Measurements from ENCODE around the gene LYL1. TPM values are rescaled to one million over a fixed set of nuclear protein-coding genes. Genes with fewer than 3 reads are reported as not detected.

Gene LYL1
- total and polyA plus RNA-seq, 2 of the 13 experiments (the other 11 are each of a cell fraction or from before 2014, with no cell fraction given), result 0.75 to 0.92 TPM

GRCh38 chr19:13150187-13150930 is 47.7 kb upstream of the LYL1 start, which contains the start of the genes IER2 and STX10 (continued):
- TF ChIP-seq, protein P1, sequence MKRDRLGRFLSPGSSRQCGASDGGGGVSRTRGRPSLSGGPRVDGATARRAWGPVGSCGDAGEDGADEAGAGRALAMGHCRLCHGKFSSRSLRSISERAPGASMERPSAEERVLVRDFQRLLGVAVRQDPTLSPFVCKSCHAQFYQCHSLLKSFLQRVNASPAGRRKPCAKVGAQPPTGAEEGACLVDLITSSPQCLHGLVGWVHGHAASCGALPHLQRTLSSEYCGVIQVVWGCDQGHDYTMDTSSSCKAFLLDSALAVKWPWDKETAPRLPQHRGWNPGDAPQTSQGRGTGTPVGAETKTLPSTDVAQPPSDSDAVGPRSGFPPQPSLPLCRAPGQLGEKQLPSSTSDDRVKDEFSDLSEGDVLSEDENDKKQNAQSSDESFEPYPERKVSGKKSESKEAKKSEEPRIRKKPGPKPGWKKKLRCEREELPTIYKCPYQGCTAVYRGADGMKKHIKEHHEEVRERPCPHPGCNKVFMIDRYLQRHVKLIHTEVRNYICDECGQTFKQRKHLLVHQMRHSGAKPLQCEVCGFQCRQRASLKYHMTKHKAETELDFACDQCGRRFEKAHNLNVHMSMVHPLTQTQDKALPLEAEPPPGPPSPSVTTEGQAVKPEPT (CRISPR knock-in tag; IDR thresholded peaks at IDR 0.05; ENCODE audit: low read depth), result no peak
- TF ChIP-seq SP1 (IDR thresholded peaks at IDR 0.05) (no peak), SP1 (CRISPR knock-in tag; IDR thresholded peaks at IDR 0.05) (peak; percentile 96), ATF7 (IDR thresholded peaks at IDR 0.05) (no peak), ATF7 (CRISPR knock-in tag; IDR thresholded peaks at IDR 0.05) (no peak), REXO4 (CRISPR knock-in tag; IDR thresholded peaks at IDR 0.05; ENCODE audit: borderline replicate concordance) (no peak), ZNF441 (CRISPR knock-in tag; IDR thresholded peaks at IDR 0.05; ENCODE audit: borderline replicate concordance) (peak; percentile 44; the same call in 1 of the 2 replicates), KMT2A (CRISPR knock-in tag; IDR thresholded peaks at IDR 0.05) (no peak; the same call in 1 of the 2 replicates), GATAD1 (CRISPR knock-in tag; IDR thresholded peaks at IDR 0.05) (peak; percentile 92), RBFOX2 (IDR thresholded peaks at IDR 0.05; ENCODE audit: low read depth, low read length) (peak; percentile 75), DBP (CRISPR knock-in tag; IDR thresholded peaks at IDR 0.05; ENCODE audit: not compliant biosample characterization) (no peak), TFDP2 (CRISPR knock-in tag; IDR thresholded peaks at IDR 0.05) (peak; percentile 69; the same call in 1 of the 2 replicates), HES4 (CRISPR knock-in tag; IDR thresholded peaks at IDR 0.05; ENCODE audit: borderline replicate concordance) (0 out of 2 replicates have a peak, but pooled peaks have one; percentile 25), PRDM10 (CRISPR knock-in tag; IDR thresholded peaks at IDR 0.05; ENCODE audit: low read depth) (peak; percentile 76), THAP11 (CRISPR knock-in tag; IDR thresholded peaks at IDR 0.05) (peak; percentile 94), KLF13 (CRISPR knock-in tag; IDR thresholded peaks at IDR 0.05) (no peak), HNF4G (IDR thresholded peaks at IDR 0.05; ENCODE audit: borderline replicate concordance, low read depth, low read length) (peak; percentile 39; the same call in 1 of the 2 replicates), HNF4G (CRISPR knock-in tag; IDR thresholded peaks at IDR 0.05; ENCODE audit: borderline replicate concordance, low read depth) (no peak), CBX2 (IDR thresholded peaks at IDR 0.05; ENCODE audit: low read depth, low read length) (no peak), CBX2 (CRISPR knock-in tag; IDR thresholded peaks at IDR 0.05; ENCODE audit: low read depth) (no peak)
- TF ChIP-seq, protein P2, sequence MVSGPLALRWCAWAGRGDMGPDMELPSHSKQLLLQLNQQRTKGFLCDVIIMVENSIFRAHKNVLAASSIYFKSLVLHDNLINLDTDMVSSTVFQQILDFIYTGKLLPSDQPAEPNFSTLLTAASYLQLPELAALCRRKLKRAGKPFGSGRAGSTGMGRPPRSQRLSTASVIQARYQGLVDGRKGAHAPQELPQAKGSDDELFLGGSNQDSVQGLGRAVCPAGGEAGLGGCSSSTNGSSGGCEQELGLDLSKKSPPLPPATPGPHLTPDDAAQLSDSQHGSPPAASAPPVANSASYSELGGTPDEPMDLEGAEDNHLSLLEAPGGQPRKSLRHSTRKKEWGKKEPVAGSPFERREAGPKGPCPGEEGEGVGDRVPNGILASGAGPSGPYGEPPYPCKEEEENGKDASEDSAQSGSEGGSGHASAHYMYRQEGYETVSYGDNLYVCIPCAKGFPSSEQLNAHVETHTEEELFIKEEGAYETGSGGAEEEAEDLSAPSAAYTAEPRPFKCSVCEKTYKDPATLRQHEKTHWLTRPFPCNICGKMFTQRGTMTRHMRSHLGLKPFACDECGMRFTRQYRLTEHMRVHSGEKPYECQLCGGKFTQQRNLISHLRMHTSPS (CRISPR knock-in tag; IDR thresholded peaks at IDR 0.05; ENCODE audit: low read depth), result peak; percentile 60
